GM10266 (cell line): ENCODE measurements around the gene RIC1.

Experiments used
- DNase-seq: peaks from one replicate; pipeline ENCODE4 v3.0.0; 2012; ENCODE audit errors: extremely low spot score
- CTCF ChIP-seq: IDR thresholded peaks from 2 replicates; pipeline ENCODE4 v1.5.1; 2012; ENCODE audit warnings: mild to moderate bottlenecking, low read depth; ENCODE audit not compliant: control insufficient read depth, insufficient read depth; ENCODE audit errors: missing control alignments

The RIC1 gene

GRCh38 chr9:5592231-5592630 lies 36.7 kb upstream of the RIC1 start:
- TF ChIP-seq CTCF: no peak
- no peak for DNase-seq

GRCh38 chr9:5592904-5593303 lies 36.0 kb upstream of the RIC1 start:
- TF ChIP-seq CTCF: no peak
- DNase-seq: no peak

- DNase-seq: peak; percentile 53
- TF ChIP-seq CTCF: no peak
These were observed 35.0 kb upstream of the RIC1 start for GRCh38 chr9:5593904-5594303.

- TF ChIP-seq CTCF: no peak
- no peak for DNase-seq
These were observed 32.7 kb upstream of the RIC1 start for GRCh38 chr9:5596173-5596572.

GRCh38 chr9:5608298-5609225 lies 20.3 kb upstream of the RIC1 start:
- peak; percentile 25 for TF ChIP-seq CTCF
- no peak for DNase-seq

GRCh38 chr9:5609226-5609596 lies 19.7 kb upstream of the RIC1 start:
- no peak for DNase-seq

More at GRCh38 chr9:5609226-5609596, 19.7 kb upstream of the RIC1 start:
- TF ChIP-seq CTCF: no peak
